NB4 (cell line): ENCODE data around the gene AFF3.

Source experiments
- MYC ChIP-seq: IDR thresholded peaks from 2 replicates; pipeline ENCODE4 v1.6.1; 2011; ENCODE audit warnings: low read depth, low read length
- POLR2A ChIP-seq: IDR thresholded peaks from 2 replicates; pipeline ENCODE4 v1.6.1; 2011; ENCODE audit warnings: mild to moderate bottlenecking; ENCODE audit not compliant: insufficient read length; ENCODE audit errors: extremely low read depth
- TF ChIP-seq, protein P1 (sequence below): IDR thresholded peaks from one replicate; pipeline ENCODE4 v1.5.1; 2012; ENCODE audit warnings: low read depth, low read length
- TF ChIP-seq, protein P2 (sequence below): IDR thresholded peaks from 2 replicates; pipeline ENCODE4 v1.6.1; 2011; ENCODE audit warnings: low read depth, low read length

DNA sequence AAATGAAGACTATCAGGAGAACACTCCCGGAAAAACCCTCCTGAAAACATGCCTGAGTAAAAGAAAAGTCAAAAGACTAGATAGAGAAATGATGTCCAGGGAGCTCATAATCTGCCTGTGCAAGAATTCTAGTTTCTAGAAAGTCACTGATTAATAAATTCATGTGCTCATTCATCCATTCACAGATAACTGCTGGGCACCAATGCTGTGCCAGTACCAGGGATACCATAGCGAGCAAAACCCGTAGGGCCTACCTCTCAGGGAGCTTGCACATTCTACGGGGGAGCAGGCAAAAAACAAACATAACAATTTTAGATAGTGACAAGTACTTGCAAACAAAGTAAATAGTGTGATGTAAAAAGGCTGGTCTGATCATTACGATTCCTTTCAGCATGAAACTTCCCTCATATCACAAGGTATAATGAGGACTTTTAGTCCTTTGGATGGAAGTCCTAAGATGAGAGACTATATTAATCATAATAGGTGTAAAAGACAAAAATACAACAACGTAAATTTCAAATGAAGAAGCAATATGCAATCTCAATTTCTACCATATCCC is 289.9 kb downstream of the AFF3 start:
- TF ChIP-seq, protein P1, sequence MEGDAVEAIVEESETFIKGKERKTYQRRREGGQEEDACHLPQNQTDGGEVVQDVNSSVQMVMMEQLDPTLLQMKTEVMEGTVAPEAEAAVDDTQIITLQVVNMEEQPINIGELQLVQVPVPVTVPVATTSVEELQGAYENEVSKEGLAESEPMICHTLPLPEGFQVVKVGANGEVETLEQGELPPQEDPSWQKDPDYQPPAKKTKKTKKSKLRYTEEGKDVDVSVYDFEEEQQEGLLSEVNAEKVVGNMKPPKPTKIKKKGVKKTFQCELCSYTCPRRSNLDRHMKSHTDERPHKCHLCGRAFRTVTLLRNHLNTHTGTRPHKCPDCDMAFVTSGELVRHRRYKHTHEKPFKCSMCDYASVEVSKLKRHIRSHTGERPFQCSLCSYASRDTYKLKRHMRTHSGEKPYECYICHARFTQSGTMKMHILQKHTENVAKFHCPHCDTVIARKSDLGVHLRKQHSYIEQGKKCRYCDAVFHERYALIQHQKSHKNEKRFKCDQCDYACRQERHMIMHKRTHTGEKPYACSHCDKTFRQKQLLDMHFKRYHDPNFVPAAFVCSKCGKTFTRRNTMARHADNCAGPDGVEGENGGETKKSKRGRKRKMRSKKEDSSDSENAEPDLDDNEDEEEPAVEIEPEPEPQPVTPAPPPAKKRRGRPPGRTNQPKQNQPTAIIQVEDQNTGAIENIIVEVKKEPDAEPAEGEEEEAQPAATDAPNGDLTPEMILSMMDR, result no peak
- TF ChIP-seq POLR2A (no peak), MYC (no peak)
- TF ChIP-seq, protein P2, sequence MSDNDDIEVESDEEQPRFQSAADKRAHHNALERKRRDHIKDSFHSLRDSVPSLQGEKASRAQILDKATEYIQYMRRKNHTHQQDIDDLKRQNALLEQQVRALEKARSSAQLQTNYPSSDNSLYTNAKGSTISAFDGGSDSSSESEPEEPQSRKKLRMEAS, result no peak
